NB4 (cell line): ENCODE results near the gene KLK13.

ENCODE experiments used
- DNase-seq: peaks from one replicate; pipeline ENCODE4 v3.0.0; 2010; ENCODE audit warnings: low read depth
- H3K4me3 ChIP-seq: one replicate; pipeline ENCODE4 v1.5.1; 2011; ENCODE audit warnings: mild to moderate bottlenecking, low read depth, low read length, moderate library complexity
- MYC ChIP-seq: IDR thresholded peaks from 2 replicates; pipeline ENCODE4 v1.6.1; 2011; ENCODE audit warnings: low read depth, low read length
- POLR2A ChIP-seq: IDR thresholded peaks from 2 replicates; pipeline ENCODE4 v1.6.1; 2011; ENCODE audit warnings: mild to moderate bottlenecking; ENCODE audit not compliant: insufficient read length; ENCODE audit errors: extremely low read depth
- TF ChIP-seq, protein P1 (sequence below): IDR thresholded peaks from 2 replicates; pipeline ENCODE4 v1.6.1; 2011; ENCODE audit warnings: low read depth, low read length
- TF ChIP-seq, protein P2 (sequence below): IDR thresholded peaks from one replicate; pipeline ENCODE4 v1.5.1; 2012; ENCODE audit warnings: low read depth, low read length

KLK13 gene

DNA sequence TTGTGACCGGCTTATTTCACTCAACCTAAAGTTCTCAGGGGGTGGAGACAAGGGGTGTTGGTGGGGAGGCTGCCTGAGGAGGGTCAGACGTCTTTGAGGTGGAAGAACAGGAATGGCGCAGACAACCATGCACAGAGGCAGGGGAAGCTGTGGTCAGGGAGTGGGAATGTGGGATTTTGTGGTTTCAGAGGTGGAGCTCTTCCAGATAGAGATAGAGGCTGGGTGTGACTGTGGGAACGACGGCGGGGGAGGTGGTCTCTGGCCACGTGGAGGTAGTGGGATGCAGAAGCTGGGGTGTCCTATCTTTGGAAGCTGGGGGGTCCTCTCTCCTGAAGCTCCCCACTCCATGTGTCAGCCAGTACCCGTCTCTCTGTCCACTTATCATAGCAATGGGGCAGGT is 25.6 kb upstream of the KLK13 start:
- TF ChIP-seq MYC (no peak), POLR2A (no peak)
- TF ChIP-seq, protein P1, sequence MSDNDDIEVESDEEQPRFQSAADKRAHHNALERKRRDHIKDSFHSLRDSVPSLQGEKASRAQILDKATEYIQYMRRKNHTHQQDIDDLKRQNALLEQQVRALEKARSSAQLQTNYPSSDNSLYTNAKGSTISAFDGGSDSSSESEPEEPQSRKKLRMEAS = no peak
- TF ChIP-seq, protein P2, sequence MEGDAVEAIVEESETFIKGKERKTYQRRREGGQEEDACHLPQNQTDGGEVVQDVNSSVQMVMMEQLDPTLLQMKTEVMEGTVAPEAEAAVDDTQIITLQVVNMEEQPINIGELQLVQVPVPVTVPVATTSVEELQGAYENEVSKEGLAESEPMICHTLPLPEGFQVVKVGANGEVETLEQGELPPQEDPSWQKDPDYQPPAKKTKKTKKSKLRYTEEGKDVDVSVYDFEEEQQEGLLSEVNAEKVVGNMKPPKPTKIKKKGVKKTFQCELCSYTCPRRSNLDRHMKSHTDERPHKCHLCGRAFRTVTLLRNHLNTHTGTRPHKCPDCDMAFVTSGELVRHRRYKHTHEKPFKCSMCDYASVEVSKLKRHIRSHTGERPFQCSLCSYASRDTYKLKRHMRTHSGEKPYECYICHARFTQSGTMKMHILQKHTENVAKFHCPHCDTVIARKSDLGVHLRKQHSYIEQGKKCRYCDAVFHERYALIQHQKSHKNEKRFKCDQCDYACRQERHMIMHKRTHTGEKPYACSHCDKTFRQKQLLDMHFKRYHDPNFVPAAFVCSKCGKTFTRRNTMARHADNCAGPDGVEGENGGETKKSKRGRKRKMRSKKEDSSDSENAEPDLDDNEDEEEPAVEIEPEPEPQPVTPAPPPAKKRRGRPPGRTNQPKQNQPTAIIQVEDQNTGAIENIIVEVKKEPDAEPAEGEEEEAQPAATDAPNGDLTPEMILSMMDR = no peak
- no peak overlapping the region for H3K4me3 ChIP-seq
- DNase-seq = no peak

DNA sequence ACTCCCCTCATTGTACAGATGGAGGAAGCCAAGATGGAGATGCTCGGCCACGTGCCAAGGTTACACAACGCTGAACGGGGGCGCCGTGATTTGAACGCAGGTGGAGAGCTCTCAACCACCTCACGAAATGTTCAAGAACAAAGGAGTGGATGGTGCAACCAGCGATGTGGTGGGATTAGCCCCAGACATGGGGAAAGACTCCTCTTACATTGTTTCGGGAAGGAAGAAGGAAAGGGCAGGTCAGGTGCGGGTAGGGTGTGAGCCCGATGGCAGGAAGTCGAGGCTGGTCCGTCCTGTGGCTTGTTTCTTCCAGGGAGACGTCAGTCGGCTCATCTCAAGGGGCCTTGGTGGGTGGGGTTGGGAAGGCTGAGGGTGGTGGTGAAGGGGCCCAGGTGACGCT is 24.9 kb upstream of the KLK13 start:
- no peak overlapping the region for H3K4me3 ChIP-seq
- no peak for DNase-seq
- TF ChIP-seq MYC (no peak), POLR2A (no peak)
- TF ChIP-seq, protein P2 = no peak
- TF ChIP-seq, protein P1 = no peak

DNA sequence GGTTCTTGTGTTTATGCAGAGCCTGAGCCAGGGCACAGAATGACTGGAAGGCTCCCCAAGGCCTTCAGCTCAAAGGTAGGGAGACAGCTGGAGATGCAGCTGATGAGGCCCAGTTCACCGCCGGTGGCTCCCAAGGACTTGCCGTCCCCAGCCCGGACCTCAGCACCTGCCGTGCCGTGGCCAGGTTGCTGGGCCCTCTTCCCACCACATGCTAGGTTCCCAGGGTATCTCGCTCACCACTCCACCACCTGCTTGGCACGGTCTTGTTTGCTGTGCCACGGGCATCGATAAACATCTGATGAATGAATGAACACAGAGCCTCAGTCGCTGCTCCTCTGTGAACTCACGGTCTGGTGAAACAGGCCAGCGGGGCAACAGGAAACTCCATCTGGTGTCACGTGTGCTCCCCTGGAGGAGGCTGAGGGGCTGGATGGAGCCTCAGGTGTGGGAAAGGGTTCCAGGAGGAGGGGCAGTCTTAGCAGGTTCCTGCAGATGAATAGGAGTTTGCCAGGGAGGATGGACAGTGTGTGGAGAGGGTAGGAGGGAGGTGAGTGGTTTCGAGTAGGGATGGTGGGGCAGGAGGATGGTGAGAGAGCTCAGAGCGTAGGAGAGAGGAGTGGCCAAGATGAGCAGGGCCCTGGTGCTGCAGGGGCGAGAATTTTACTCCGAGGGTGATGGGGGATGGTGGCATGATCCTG is 21.4 kb upstream of the KLK13 start:
- H3K4me3 ChIP-seq = no peak overlapping the region
- DNase-seq = no peak
- TF ChIP-seq POLR2A = no peak
- TF ChIP-seq, protein P1 = no peak
- TF ChIP-seq, protein P2 = no peak
- TF ChIP-seq MYC = no peak

DNA sequence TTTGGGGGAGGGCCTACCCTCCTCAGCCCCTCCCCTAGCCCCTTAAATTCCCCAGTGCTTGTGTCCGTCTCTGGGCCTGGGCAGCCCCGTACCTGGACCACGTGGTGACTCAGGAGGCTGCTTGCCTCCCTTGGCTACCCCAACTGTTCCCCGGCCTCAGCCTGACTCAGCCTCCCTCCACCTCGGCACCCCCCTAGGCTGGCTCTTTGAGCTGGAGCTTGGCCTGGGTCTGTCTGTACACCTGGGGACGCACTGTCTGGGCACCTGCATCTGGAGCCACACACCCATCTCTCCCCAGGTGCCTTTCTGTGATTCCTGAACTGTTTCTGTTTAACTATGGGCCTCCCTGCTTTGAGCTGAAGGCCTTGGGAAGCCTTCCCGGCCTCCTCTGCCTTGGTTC is 19.6 kb upstream of the KLK13 start:
- no peak overlapping the region for H3K4me3 ChIP-seq
- no peak for DNase-seq
- TF ChIP-seq, protein P2 = no peak
- TF ChIP-seq POLR2A (no peak), MYC (no peak)

DNA sequence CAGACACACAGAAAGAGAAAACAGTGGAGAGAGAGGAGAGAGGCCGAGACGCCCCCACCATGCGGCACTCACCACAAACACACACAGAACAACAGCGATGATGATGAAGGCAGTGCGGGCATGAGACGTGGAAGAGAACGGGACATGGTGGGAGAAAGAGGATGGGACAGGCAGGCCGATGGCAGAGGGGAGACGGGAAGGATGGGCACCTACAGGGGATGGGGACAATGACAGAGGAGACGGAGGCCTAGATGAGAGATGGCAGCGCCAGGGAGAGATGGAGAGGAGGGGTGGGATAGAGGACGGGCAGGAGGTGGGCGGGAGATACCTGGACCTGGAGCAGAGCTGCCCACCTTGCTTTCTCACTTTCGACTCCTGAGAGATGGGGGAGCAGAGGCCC is 18.9 kb upstream of the KLK13 start:
- TF ChIP-seq, protein P2 = no peak
- TF ChIP-seq, protein P1 = no peak
- TF ChIP-seq POLR2A = no peak
- no peak for TF ChIP-seq MYC
- DNase-seq = no peak
- H3K4me3 ChIP-seq = no peak overlapping the region
